Tibial nerve (tissue), 3 donors: ENCODE results near the gene SMS.

Experiments
- POLR2A ChIP-seq, 2 donors: fragments of 450-650 bp; IDR thresholded peaks; one replicate each; pipeline ENCODE4 v1.6.1; 2017; ENCODE audit warnings: antibody characterized with exemption in 2 of 2, mild to moderate bottlenecking in 2 of 2, moderate library complexity in 2 of 2
- TF ChIP-seq, protein P1 (sequence below), 5 experiments: fragments of 200-600 bp in 3 of 5; fragments of 450-650 bp in 2 of 5; sonication (generic) in 3 of 5; IDR thresholded peaks; one replicate each; pipeline ENCODE4 v1.5.1; 2016 to 2019; ENCODE audit warnings: antibody characterized with exemption in 5 of 5, mild to moderate bottlenecking in 3 of 5, moderate library complexity in 2 of 5

DNA sequence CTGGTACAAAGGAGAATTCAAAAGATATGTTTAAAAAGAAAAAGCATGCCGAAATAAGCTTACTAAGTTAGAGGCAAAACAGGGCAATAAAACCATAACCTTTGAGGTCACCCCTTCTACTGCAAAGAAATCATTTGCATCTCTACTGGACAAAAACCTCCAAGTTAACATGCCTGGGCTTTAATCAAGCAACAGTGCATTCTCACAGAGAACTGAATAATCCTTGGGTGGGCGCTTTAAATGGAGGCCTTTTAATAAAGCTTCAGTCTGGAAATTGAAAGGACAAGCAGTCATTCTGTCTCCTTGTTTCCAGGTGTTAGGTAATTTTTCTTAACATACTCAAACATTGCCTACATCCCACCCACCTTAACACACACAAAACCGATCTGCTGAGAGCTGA lies 34.6 kb upstream of the SMS start:
- TF ChIP-seq, protein P1, sequence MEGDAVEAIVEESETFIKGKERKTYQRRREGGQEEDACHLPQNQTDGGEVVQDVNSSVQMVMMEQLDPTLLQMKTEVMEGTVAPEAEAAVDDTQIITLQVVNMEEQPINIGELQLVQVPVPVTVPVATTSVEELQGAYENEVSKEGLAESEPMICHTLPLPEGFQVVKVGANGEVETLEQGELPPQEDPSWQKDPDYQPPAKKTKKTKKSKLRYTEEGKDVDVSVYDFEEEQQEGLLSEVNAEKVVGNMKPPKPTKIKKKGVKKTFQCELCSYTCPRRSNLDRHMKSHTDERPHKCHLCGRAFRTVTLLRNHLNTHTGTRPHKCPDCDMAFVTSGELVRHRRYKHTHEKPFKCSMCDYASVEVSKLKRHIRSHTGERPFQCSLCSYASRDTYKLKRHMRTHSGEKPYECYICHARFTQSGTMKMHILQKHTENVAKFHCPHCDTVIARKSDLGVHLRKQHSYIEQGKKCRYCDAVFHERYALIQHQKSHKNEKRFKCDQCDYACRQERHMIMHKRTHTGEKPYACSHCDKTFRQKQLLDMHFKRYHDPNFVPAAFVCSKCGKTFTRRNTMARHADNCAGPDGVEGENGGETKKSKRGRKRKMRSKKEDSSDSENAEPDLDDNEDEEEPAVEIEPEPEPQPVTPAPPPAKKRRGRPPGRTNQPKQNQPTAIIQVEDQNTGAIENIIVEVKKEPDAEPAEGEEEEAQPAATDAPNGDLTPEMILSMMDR (IDR thresholded peaks at IDR 0.05), result no peak
- TF ChIP-seq POLR2A (IDR thresholded peaks at IDR 0.05), result no peak
